GM23248 (cell line): ENCODE measurements around the gene MYH11.

ENCODE experiments used
- EZH2 ChIP-seq: fragments of 200-600 bp; sonication (generic); IDR thresholded peaks from 2 replicates; pipeline ENCODE4 v1.6.1; 2018; ENCODE audit warnings: antibody characterized with exemption, mild to moderate bottlenecking; ENCODE audit not compliant: insufficient read depth, poor library complexity, severe bottlenecking
- EZH2phosphoT487 ChIP-seq: fragments of 200-600 bp; sonication (generic); IDR thresholded peaks from 2 replicates; pipeline ENCODE4 v1.6.1; 2018; ENCODE audit warnings: antibody characterized with exemption, moderate library complexity, mild to moderate bottlenecking, low read depth; ENCODE audit not compliant: insufficient read depth

- no peak for TF ChIP-seq EZH2
- TF ChIP-seq EZH2phosphoT487: no peak
Measured at GRCh38 chr16:15757630-15758251, 99.1 kb downstream of the MYH11 start.
